ENCODE measurements around the gene MMD2. TPM values are rescaled to one million over a fixed set of nuclear protein-coding genes. Genes with fewer than 3 reads are reported as not detected.

The MMD2 gene, protein sequence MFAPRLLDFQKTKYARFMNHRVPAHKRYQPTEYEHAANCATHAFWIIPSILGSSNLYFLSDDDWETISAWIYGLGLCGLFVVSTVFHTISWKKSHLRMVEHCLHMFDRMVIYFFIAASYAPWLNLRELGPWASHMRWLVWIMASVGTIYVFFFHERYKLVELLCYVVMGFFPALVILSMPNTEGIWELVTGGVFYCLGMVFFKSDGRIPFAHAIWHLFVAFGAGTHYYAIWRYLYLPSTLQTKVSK
- total RNA-seq, result not detected in 2 replicates

DNA sequence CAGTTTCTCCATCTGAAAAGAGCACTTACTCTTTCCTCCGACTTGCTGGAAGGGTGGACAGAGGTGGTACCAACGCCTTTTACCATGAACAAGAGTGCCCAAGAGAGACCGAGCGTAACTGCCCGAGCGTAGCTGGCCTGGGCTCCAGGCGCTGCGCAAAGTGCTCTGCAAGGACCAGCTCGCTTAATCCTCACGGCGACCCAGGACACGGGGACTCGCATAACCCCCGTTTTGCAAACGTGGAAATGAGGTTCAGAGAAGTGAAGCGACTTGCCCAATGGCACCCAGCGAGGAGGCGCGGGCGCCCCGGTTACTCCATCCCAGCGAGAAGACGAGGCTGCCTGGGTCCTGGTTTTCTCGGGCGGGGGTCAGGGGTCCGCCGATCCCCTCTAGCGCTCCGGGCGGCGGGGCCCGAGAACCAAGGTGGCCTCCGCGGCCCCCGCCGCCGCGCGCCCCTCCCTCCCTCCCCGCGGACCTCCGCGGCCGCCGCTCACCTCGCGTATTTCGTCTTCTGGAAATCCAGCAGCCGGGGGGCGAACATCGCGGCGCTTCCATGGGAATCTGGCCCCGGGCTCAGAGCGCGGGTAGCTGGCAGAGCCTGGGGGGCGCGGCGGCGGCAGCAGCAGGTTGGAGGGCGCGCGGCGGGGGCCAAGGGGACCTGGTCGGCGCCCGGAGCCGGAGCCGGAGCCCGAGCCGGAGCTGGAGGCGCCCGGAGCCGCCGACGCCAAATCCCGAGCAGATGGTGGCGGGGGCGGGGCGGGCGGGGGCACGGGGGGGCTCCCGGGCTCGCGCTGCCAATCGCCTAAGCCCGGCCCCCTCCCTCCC lies at the start of gene MMD2:
TSS of gene MMD2 (minus strand) at position 711 of the 825 bp plus-strand sequence. CDS start at position 541, 170 bp downstream.

DNA sequence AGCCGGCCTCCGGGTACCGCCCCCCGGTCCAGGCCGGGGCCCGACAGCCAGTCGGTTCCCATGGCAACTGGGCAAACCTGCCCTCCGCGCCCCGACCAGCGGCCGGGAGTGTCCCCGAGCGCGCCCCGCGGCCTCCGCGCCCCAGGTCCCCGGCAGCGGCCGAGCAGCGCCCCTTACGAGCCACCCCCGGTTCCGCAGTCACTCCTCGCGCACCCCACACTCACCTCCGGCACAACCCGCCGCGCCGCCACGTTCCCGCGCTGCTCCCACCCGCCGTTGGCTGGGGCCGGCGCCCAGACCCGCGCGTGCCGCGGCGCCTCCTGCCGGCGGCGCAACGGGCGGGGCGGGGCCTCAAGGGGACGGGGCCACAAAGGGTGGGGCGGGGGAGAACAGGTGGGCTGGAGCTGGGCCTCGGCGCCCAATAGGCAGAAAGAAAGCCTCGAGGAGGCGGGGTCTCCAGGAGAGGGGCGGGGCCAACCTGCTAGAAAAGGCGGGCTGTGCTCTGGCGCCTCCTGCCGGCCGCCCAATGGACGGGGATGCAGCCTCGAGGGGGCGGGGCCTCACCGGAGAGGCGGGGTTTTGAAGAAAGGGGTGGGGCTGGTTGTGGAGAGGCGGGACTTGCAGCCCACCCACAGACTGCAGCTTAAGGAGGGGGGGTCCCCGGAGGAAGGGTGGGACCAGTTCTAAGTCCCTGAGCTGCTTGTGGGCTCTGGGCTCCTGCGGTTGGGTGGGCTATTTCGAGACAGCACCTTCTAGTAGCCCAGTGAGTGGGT lies 75.4 kb downstream of the MMD2 start, which contains the start of gene RADIL:
TSS of gene RADIL (minus strand) at position 345 of the 773 bp plus-strand sequence. CDS start 5,577 bp downstream, outside the sequence.

GRCh38 chr7:4861673-4862072 lies 97.3 kb downstream of the MMD2 start, which contains the start of gene PAPOLB:
Gene PAPOLB, minus strand, starts transcription at chr7:4862030. Its CDS starts 220 bp downstream, at chr7:4861810.

Other genes starting within 250 kb of the MMD2 start
- gene AP5Z1, start 183.6 kb downstream of the MMD2 start, total RNA-seq, result 22.5 and 32.3 TPM in 2 replicates
- gene PAPOLB, start 97.2 kb downstream of the MMD2 start, total RNA-seq, result under 0.01 TPM in 1 of 2 replicates, not detected in the other
- gene RADIL, start 75.5 kb downstream of the MMD2 start, total RNA-seq, result 0.58 and 1.6 TPM in 2 replicates
- 2.0 and 2.8 TPM in 2 replicates for gene RBAK, start 86.7 kb upstream of the MMD2 start, total RNA-seq
- gene WIPI2, start 231.0 kb upstream of the MMD2 start, total RNA-seq, result 79.9 and 89.3 TPM in 2 replicates